IPS DF 4.7 (cell line): Measurements from ENCODE around the gene ENTPD6.

ENCODE experiments used
- DNase-seq: peaks from one replicate; pipeline ENCODE4 v3.0.0-alpha.2; 2013; ENCODE audit warnings: low spot score; ENCODE audit errors: extremely low read depth

Gene ENTPD6

GRCh38 chr20:25187635-25188034 lies 7.9 kb upstream of the ENTPD6 start:
- DNase-seq = no peak

DNA sequence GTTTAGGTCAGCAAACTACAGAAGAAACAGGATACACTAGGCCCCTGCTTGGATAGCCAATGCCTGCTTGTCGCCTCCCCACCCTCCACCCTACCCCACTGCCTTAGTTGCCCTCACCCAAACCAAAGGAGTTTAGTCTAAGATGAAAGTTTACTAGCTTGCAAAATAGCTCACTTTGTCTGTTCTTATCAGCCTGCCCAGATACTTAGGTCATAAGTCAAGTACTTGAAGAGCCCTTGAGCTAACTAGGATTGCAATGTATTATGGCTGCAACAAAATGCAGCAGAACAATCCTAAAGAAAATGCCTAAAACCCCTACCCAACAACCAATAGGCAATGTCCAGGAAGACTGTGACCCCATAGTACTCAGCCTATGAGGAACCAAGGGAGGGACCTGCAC lies 7.3 kb upstream of the ENTPD6 start:
- DNase-seq = no peak

- no peak for DNase-seq
These were observed 4.5 kb upstream of the ENTPD6 start for GRCh38 chr20:25191051-25191450.

- DNase-seq = no peak
These were observed 3.8 kb upstream of the ENTPD6 start for GRCh38 chr20:25191689-25192088.

- no peak for DNase-seq
These were observed 1.7 kb upstream of the ENTPD6 start for GRCh38 chr20:25193843-25194242.

- no peak for DNase-seq
These were observed 1.1 kb upstream of the ENTPD6 start for GRCh38 chr20:25194333-25194972.

DNA sequence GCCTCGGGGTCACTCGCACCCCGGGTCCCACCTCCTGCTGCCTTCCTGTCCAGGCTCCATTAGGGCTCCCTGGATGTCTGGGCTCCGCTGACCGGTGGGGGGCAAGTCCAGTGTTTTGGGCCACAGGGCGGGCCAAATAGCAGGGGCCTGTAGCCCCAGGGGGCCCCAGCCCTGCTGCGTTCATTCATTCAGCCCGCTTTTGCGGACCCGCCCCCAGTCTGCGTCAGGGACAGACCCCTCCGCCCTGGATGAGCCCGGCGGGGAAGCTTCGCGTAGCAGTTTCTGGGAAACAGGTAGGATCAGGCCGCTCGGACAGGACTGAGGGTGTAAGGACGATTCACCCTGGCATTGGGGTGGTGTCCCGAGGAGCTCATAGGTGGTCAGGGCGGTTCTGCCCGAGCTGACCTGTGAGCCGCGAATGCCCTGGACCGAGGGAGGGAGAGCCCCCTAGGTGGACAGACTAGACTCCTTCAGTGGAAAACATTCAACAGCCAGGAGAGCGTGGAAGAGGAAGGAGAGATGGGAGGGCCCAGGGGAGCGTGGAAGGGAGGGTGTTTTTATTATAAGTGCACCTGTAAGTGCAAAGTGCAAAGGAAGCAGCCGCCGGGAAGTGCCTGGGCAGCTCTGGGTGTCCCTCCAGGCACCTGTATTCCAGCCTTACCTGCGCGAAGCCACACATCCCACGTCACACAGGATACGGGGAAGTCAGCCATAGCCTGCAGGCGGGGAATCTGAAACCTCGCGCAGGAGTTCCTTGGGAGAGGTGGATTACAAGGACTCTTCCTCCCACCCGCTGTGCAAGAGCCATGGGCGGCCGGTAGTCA lies 662 bp downstream of the ENTPD6 start:
- no peak for DNase-seq

DNA sequence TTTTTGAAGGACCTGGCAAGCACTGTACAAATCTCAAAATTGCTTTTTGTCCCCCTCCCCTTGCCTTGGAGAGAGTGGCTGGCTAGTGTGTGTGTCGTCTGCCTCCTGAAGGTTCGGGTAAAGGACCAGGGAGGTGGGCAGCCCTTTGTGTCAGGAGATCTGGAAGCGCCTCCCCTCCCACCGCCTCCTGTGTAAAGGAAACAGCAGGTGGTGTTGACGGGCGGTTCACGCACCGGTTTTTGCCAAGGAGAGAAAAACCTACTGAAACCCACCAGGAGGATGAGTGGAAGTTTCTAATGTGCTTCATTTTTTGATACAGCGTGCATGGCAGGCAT lies 1.2 kb downstream of the ENTPD6 start:
- no peak for DNase-seq

- no peak for DNase-seq
These were observed 1.8 kb downstream of the ENTPD6 start for GRCh38 chr20:25197183-25197869.

GRCh38 chr20:25197870-25198190 lies 2.3 kb downstream of the ENTPD6 start:
- no peak for DNase-seq

GRCh38 chr20:25198663-25199383 lies 3.3 kb downstream of the ENTPD6 start:
- no peak for DNase-seq

DNA sequence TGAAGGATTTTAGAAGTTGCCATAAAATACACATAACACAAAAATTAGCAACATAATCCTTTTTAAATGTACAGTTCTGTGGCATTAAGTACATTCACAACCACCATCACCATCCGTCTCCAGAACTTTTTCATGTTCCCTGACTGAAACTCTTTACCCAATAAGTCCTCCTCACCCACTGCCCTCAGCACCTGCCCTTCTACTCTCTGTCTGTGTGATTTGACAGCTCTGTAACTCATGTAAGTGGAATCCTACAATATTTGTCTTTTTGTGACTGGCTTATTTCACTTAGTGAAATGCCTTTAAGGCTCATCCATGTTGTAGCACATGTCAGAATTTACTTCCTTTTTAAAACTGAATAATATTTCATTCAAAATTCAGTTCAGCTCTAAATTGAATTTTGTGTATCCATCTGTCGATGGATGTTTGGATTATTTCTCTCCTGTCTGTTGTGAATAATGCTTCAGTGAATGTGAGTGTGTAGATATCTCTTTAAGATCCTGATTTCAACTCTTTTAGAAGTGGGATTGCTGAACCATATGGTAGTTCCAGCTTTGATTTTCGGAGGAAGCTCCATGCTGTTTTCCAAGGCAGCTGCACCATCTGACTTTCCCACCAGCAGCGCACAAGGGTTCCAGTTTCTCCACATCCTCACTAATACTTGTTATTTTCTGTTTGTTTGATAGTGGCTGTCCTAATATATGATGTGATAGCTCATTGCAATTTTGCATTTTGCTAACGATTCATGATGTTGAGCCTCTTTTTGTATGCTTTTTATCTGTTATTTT lies 4.2 kb downstream of the ENTPD6 start:
- no peak for DNase-seq

GRCh38 chr20:25203089-25203488 lies 7.6 kb downstream of the ENTPD6 start:
- DNase-seq = no peak

DNA sequence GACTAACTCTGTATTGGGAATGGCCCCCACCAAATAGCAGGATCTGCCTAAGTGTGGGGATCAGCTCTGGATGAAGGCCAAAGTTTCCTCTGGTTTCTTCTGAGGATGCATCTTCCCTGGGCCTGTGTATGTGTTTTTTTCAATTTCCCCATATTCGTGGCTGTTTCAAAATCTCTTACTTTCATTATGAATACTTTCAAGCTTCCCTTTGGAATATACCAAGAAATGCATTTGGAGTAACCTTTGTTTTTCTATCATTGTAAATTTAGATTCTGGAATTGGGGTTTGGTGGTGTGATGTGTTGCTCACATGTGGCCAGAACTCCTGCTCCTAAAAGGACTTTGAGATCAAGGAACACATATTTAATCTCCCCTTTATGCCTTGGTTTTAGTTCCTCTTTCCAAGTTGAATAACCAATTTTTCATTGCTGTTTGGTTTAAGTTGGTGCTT lies 8.4 kb downstream of the ENTPD6 start:
- DNase-seq = no peak

DNA sequence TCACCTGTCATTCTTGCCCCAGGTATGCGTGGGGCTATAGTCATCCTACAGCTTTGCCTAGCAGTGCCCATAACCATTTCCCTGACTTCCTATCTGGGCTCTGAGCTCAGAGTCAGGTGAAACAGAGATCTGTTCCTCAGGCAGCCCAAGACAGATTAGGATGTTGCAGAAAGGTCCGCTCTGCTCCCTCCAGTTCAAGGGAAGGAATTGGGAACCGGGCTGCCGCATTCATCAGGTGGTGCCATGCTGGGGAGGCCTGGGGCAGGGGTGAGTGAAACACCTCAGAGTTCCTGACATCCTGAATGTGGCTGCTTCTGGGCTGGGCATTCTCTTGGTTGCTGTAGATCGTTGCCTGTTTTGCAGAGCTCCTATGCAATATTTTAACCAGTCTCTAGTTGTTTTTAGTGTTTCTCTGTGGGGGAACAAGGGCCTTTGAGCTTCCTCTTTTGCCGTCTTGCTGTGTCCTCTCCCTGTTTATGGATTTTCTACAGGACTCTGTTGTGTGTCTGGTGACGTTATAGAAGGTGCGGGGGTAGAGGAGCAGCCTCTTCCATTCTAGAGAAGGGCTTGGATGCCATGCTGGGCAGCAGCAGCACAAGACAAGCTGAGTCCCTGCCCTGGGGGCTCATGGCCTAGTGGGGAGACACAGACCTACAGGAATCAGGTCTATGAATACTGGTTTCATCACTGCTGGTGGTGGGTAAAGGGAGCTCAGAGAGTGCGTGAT lies 9.2 kb downstream of the ENTPD6 start:
- no peak for DNase-seq

DNA sequence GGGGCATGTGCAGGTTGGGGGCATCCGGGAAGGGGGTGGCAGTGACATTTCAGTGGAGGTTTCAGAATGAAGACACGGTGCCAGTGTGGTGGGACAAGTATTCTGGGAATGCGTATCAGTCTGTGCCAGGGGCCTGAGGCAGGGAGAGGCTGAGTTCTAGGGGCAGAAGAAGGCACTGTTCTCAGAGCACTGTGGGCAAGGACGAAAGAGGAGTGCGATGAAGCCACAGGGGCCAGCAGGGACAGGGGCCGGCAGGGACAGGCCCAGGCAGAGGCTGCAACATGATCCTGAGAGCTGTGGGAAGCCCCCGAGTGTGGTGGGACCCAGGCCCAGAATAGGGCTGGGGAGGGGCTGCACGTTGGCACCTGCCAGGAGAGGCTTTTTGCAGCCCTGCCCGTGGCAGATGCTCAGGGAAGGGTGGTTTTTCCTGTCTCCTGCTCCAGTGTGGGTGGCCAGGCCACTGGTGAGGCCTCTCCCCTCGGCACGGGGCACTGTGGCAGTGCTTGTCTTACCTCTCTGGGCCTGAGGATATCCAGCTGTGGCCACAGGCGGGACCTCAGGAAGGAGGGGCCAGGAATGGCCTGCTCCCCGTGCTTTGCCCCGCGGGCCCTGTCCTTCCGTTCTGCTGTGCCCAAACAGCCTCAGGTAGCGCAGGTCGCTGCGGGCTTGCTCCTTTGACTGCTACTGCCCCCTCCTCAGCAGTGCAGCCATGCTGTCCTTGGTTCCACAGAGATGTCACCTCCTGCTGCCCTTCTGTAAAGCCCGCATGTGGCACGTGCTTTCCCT lies 10.0 kb downstream of the ENTPD6 start:
- DNase-seq = no peak

GRCh38 chr20:25206063-25206403 lies 10.5 kb downstream of the ENTPD6 start:
- DNase-seq = no peak

DNA sequence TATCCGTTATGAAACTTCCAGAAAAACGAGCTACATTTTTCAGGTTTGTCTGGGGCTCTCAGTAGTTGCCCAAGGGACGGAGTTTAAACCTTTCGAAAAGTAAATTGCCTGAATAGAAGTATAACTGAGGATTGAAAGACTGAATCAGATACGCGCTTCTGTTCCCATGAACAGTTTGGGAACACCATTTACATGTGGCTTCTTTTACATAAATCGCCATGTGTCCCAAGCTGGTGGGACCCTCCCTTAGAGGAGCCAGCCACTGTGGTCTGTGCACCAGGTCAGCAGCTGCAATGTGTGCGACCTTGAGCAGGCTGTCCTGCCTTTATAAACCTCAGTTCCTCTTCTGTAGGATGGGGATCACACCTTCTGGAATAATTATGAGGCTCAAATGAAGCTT lies 11.0 kb downstream of the ENTPD6 start:
- DNase-seq = no peak

- DNase-seq = no peak
These were observed 11.8 kb downstream of the ENTPD6 start for GRCh38 chr20:25207149-25207959.
